ENCODE results near the gene MAGI1.

GRCh38 chr3:66033241-66034138 lies 5.2 kb downstream of the MAGI1 start:
- TF ChIP-seq ARNT (IDR thresholded peaks at IDR 0.05) (no peak), CTBP1 (IDR thresholded peaks at IDR 0.05; ENCODE audit: borderline replicate concordance) (no peak), FOXM1 (IDR thresholded peaks at IDR 0.05; ENCODE audit: borderline replicate concordance) (no peak), SUZ12 (IDR thresholded peaks at IDR 0.05) (no peak), HDGF (IDR thresholded peaks at IDR 0.05; ENCODE audit: borderline replicate concordance) (no peak), NFRKB (IDR thresholded peaks at IDR 0.05) (no peak), SP1 (IDR thresholded peaks at IDR 0.05) (no peak), FOXK2 (IDR thresholded peaks at IDR 0.05) (no peak), ELF4 (IDR thresholded peaks at IDR 0.05) (no peak), TARDBP (IDR thresholded peaks at IDR 0.05) (no peak)

Data from HEK293T (cell line).